Measurements from ENCODE around the gene VPREB1. TPM values are rescaled to one million over a fixed set of nuclear protein-coding genes. Genes with fewer than 3 reads are reported as not detected.

VPREB1 gene
- total and polyA plus RNA-seq, 2 of the 4 experiments (the other 2 are of a cell fraction): not detected

GRCh38 chr22:22230438-22230837 is 14.1 kb upstream of the VPREB1 start:
- Histone ChIP-seq H2BK120ac (ENCODE audit: low read depth, low read length) (no peak overlapping the region), H3K9me1 (ENCODE audit: insufficient read depth, low read length) (no peaks in the 10 kb centered on the region; the same call in 1 of the 2 replicates), H4K20me1 (ENCODE audit: insufficient read depth, low read length) (no peaks in the 10 kb centered on the region), H3K36me3 (ENCODE audit: control insufficient read depth, insufficient read depth, low read length) (no peaks in the 10 kb centered on the region), H3K9ac (ENCODE audit: low read depth, low read length) (no peak overlapping the region), H2BK5ac (ENCODE audit: low read depth, low read length, poor library complexity, severe bottlenecking) (no peak overlapping the region), H3K18ac (ENCODE audit: low read depth, low read length) (no peak overlapping the region), H2BK20ac (ENCODE audit: low read depth, low read length) (no peak overlapping the region), H4K5ac (ENCODE audit: low read depth, low read length) (no peak overlapping the region), H4K8ac (ENCODE audit: low read depth in 2 of 2, low read length in 2 of 2) (no peak overlapping the region), H4K91ac (ENCODE audit: insufficient read depth, low read depth, low read length) (no peak overlapping the region), H2AFZ (replicated peaks; ENCODE audit: low read length, poor library complexity) (no peak overlapping the region), H3K4me2 (ENCODE audit: low read depth, low read length) (no peak overlapping the region), H3K27me3 (ENCODE audit: control insufficient read depth, insufficient read depth, low read length) (peaks cover 16% of the 10 kb centered on the region), H3K79me1 (ENCODE audit: low read depth in 1 of 2, low read length in 2 of 2) (no peaks in the 10 kb centered on the region), H3K4me1 (ENCODE audit: control insufficient read depth, insufficient read depth, low read length) (no peaks in the 10 kb centered on the region), H3K4me3 (ENCODE audit: insufficient read depth, low read depth, low read length) (no peak overlapping the region), H3K9me3 (ENCODE audit: control insufficient read depth, insufficient read depth, low read length) (no peaks in the 10 kb centered on the region), H3K23ac (ENCODE audit: low read depth, low read length) (no peak overlapping the region), H2AK5ac (ENCODE audit: low read depth, low read length) (no peak overlapping the region), H3K4ac (ENCODE audit: low read depth, low read length) (no peak overlapping the region), H3K14ac (replicated peaks; ENCODE audit: low read depth, low read length) (no peak overlapping the region), H3K56ac (ENCODE audit: extremely low read depth, insufficient read depth, low read length) (no peak overlapping the region), H2BK15ac (ENCODE audit: low read depth, low read length) (no peak overlapping the region), H2AK9ac (replicated peaks; ENCODE audit: low read depth, low read length, poor library complexity) (no peak overlapping the region), H3K27ac (ENCODE audit: insufficient read depth, low read length) (no peak overlapping the region)
- ChIA-PET CTCF (no interaction called here), POLR2A (ENCODE audit: unreplicated experiment) (no interaction called here)
- DNase-seq: no peak
- no peak for ATAC-seq (ENCODE audit: low read depth)
- no peak for TF ChIP-seq USF2 (IDR thresholded peaks at IDR 0.05; ENCODE audit: low read depth, low read length)
- TF ChIP-seq POLR2A (IDR thresholded peaks at IDR 0.05; ENCODE audit: low read depth, low read length): no peak
- TF ChIP-seq ELK1 (IDR thresholded peaks at IDR 0.05; ENCODE audit: borderline replicate concordance, low read depth, low read length): no peak
- TF ChIP-seq CTCF (conservative IDR thresholded peaks at IDR 0.05; ENCODE audit: low read depth, low read length): no peak
- TF ChIP-seq BHLHE40 (IDR thresholded peaks at IDR 0.05; ENCODE audit: low read depth, low read length): no peak
- no peak for TF ChIP-seq MAZ (IDR thresholded peaks at IDR 0.05; ENCODE audit: borderline replicate concordance, low read depth, low read length)
- no peak for TF ChIP-seq CHD1 (IDR thresholded peaks at IDR 0.05; ENCODE audit: low read depth, low read length)
- TF ChIP-seq MAFK (IDR thresholded peaks at IDR 0.05; ENCODE audit: low read depth, low read length): no peak
- TF ChIP-seq MXI1 (IDR thresholded peaks at IDR 0.05; ENCODE audit: borderline replicate concordance, low read depth, low read length): no peak
- TF ChIP-seq SMC3 (IDR thresholded peaks at IDR 0.05; ENCODE audit: low read depth, low read length): no peak
- TF ChIP-seq RCOR1 (IDR thresholded peaks at IDR 0.05; ENCODE audit: insufficient replicate concordance, low read length): no peak
- TF ChIP-seq CEBPB (IDR thresholded peaks at IDR 0.05; ENCODE audit: low read depth, low read length): no peak
- TF ChIP-seq FOS (IDR thresholded peaks at IDR 0.05; ENCODE audit: low read depth, low read length): no peak
- TF ChIP-seq RAD21 (IDR thresholded peaks at IDR 0.05; ENCODE audit: low read length): no peak
- in situ Hi-C loops (cut with MboI; ENCODE audit: low sequenced_read_pairs): no loop called here
- no TSS peak for BruUV-seq (replicated peaks)
- intact Hi-C loops (cut with micrococcal nuclease): no loop called here
- no CpG with 5 or more reads among the region's 9 CpGs for WGBS, 2 experiments (ENCODE audit: extremely low coverage in 2 of 2, insufficient read length in 1 of 2)
- dilution Hi-C loops (cut with HindIII; ENCODE audit: low sequenced_read_pairs, unreplicated experiment): no loop called here
